Neural progenitor cell (in vitro differentiated cells): Measurements from ENCODE around the gene THAP9. TPM values are rescaled to one million over a fixed set of nuclear protein-coding genes. Genes with fewer than 3 reads are reported as not detected.

ENCODE experiments used
- DNase-seq: peaks from one replicate; pipeline ENCODE4 v3.0.0-alpha.2; 2016; ENCODE audit warnings: low spot score
- H2AFZ ChIP-seq: fragments of 200-600 bp; sonication (generic); replicated peaks from 2 replicates; pipeline ENCODE4 v1.6.1; 2016; ENCODE audit warnings: antibody characterized with exemption
- H3F3A ChIP-seq: fragments of 200-600 bp; sonication (generic); 2 replicates; pipeline ENCODE4 v1.6.1; 2016; ENCODE audit warnings: antibody characterized with exemption, low read depth
- H3K27ac ChIP-seq: fragments of 200-600 bp; sonication (generic); 2 replicates; pipeline ENCODE4 v1.5.1; 2016; ENCODE audit warnings: mild to moderate bottlenecking
- H3K27me3 ChIP-seq: fragments of 200-600 bp; sonication (generic); 2 replicates; pipeline ENCODE4 v1.6.1; 2016; ENCODE audit warnings: mild to moderate bottlenecking, moderate library complexity
- H3K36me3 ChIP-seq: fragments of 200-600 bp; sonication (generic); 2 replicates; pipeline ENCODE4 v1.5.1; 2016
- H3K4me1 ChIP-seq: fragments of 200-600 bp; sonication (generic); 2 replicates; pipeline ENCODE4 v1.6.1; 2016; ENCODE audit warnings: mixed run types
- H3K4me2 ChIP-seq: fragments of 200-600 bp; sonication (generic); 2 replicates; pipeline ENCODE4 v1.6.1; 2016
- H3K4me3 ChIP-seq: fragments of 200-600 bp; sonication (generic); 2 replicates; pipeline ENCODE4 v1.5.1; 2016
- H3K79me2 ChIP-seq: fragments of 200-600 bp; sonication (generic); 2 replicates; pipeline ENCODE4 v1.6.1; 2016; ENCODE audit warnings: low read depth
- H3K9ac ChIP-seq: fragments of 200-600 bp; sonication (generic); 2 replicates; pipeline ENCODE4 v1.6.1; 2016
- H3K9me3 ChIP-seq: fragments of 200-600 bp; sonication (generic); 2 replicates; pipeline ENCODE4 v1.5.1; 2016; ENCODE audit warnings: low read depth
- H4K20me1 ChIP-seq: fragments of 200-600 bp; sonication (generic); 2 replicates; pipeline ENCODE4 v1.6.1; 2016; ENCODE audit warnings: low read depth
- H3K27ac Mint-ChIP-seq: 3 replicates; pipeline ENCODE4 v1.8.0; 2021; ENCODE audit warnings: mixed read lengths
- H3K27me3 Mint-ChIP-seq: 2 replicates; pipeline ENCODE4 v1.8.0; 2022; ENCODE audit warnings: low read depth, mild to moderate bottlenecking, inconsistent platforms, moderate library complexity, mixed read lengths; ENCODE audit not compliant: insufficient read depth
- H3K36me3 Mint-ChIP-seq: 3 replicates; pipeline ENCODE4 v1.8.0; 2021; ENCODE audit warnings: mixed read lengths
- H3K4me1 Mint-ChIP-seq: 3 replicates; pipeline ENCODE4 v1.8.0; 2021; ENCODE audit warnings: mixed read lengths
- H3K4me3 Mint-ChIP-seq: 3 replicates; pipeline ENCODE4 v1.8.0; 2021; ENCODE audit warnings: mild to moderate bottlenecking, moderate library complexity, mixed read lengths
- H3K9me3 Mint-ChIP-seq: 3 replicates; pipeline ENCODE4 v1.8.0; 2020; ENCODE audit warnings: mixed read lengths
- EZH2 ChIP-seq: fragments of 200-600 bp; sonication (generic); IDR thresholded peaks from 2 replicates; pipeline ENCODE4 v1.6.1; 2017; ENCODE audit warnings: antibody characterized with exemption, mild to moderate bottlenecking, moderate library complexity
- EZH2phosphoT487 ChIP-seq: fragments of 200-600 bp; sonication (generic); IDR thresholded peaks from 2 replicates; pipeline ENCODE4 v1.6.1; 2017; ENCODE audit warnings: antibody characterized with exemption
- total RNA-seq: library from RNA; depleted of rRNA; stranded (reverse); fragments of >200 nt; gene quantifications from 2 replicates; pipeline ENCODE4 v1.2.3, GENCODE V29; 2015; ENCODE audit warnings: low replicate concordance
- TF ChIP-seq, protein P1 (sequence below): fragments of 200-600 bp; sonication (generic); IDR thresholded peaks from 2 replicates; pipeline ENCODE4 v1.5.1; 2017; ENCODE audit warnings: antibody characterized with exemption, mild to moderate bottlenecking

THAP9 gene
- total RNA-seq, 1 donor from 2014 or later = 78.7 TPM

DNA sequence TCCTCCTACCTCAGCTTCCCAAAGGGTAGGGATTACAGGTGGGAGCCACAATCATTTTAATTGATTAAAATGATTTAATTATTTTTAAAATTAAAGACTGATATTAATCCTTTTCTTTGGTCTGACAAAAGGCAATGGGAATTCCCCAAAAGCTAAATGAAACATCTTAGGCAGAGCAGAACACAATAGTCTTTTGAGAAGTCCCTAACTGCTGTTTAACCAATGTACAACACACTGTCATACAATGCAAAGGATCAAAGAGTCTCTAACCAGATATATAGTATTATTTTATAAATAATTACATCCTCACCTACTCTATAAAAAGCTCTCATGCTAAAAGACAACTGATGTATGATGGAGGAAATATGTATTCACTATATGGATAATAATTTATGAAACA lies 47.0 kb downstream of the THAP9 start:
- H3K4me3 ChIP-seq = no peak overlapping the region
- no peak overlapping the region for H3K27ac ChIP-seq
- H3K4me2 ChIP-seq = no peak overlapping the region
- no peaks in the 10 kb centered on the region for H3K36me3 ChIP-seq
- no peaks in the 10 kb centered on the region for H3K79me2 ChIP-seq
- H3K4me1 ChIP-seq = no peaks in the 10 kb centered on the region
- H3K9me3 ChIP-seq = no peaks in the 10 kb centered on the region
- Mint-ChIP-seq H3K4me3 (no peak overlapping the region), H3K4me1 (no peaks in the 10 kb centered on the region), H3K9me3 (no peaks in the 10 kb centered on the region), H3K27ac (no peak overlapping the region), H3K27me3 (peaks cover 2% of the 10 kb centered on the region), H3K36me3 (peaks cover 6% of the 10 kb centered on the region)
- H3K27me3 ChIP-seq = no peaks in the 10 kb centered on the region
- no peak for DNase-seq
- no peak overlapping the region for H3K9ac ChIP-seq
- H3F3A ChIP-seq = no peaks in the 10 kb centered on the region
- H2AFZ ChIP-seq = no peak overlapping the region
- H4K20me1 ChIP-seq = no peaks in the 10 kb centered on the region
- no peak for TF ChIP-seq EZH2
- TF ChIP-seq EZH2phosphoT487 = no peak
- TF ChIP-seq, protein P1, sequence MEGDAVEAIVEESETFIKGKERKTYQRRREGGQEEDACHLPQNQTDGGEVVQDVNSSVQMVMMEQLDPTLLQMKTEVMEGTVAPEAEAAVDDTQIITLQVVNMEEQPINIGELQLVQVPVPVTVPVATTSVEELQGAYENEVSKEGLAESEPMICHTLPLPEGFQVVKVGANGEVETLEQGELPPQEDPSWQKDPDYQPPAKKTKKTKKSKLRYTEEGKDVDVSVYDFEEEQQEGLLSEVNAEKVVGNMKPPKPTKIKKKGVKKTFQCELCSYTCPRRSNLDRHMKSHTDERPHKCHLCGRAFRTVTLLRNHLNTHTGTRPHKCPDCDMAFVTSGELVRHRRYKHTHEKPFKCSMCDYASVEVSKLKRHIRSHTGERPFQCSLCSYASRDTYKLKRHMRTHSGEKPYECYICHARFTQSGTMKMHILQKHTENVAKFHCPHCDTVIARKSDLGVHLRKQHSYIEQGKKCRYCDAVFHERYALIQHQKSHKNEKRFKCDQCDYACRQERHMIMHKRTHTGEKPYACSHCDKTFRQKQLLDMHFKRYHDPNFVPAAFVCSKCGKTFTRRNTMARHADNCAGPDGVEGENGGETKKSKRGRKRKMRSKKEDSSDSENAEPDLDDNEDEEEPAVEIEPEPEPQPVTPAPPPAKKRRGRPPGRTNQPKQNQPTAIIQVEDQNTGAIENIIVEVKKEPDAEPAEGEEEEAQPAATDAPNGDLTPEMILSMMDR = no peak

DNA sequence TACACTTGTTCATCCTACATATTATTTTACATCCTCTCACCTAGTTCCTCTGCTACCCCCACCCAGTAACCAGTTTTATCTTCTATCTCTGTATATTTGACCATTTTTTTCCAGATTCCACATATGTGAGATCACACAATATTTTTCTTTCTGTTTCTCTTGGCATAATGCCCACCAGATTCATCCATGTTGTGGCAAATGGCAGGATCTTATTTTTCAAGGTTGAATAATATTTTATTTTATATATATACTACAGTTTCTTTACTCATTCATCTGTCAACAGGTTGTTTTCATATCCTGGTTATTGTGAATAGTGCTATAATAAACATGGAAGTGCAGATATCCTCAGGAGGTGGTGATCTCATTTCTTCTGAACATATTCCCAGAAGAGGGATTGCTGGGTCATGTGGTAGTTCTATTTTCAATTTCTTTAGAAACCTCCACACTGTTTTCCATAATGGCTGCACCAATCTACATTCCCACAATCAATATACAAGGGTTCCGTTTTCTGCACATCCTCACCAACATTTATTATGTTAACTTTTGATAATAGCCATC lies 48.2 kb downstream of the THAP9 start:
- no peaks in the 10 kb centered on the region for H3F3A ChIP-seq
- Mint-ChIP-seq H3K36me3 (peaks cover 7% of the 10 kb centered on the region), H3K27me3 (peaks cover 2% of the 10 kb centered on the region), H3K4me3 (no peak overlapping the region), H3K9me3 (no peaks in the 10 kb centered on the region), H3K4me1 (no peaks in the 10 kb centered on the region), H3K27ac (no peak overlapping the region)
- no peak for DNase-seq
- no peaks in the 10 kb centered on the region for H3K27me3 ChIP-seq
- H3K4me2 ChIP-seq = no peak overlapping the region
- no peak overlapping the region for H3K27ac ChIP-seq
- no peaks in the 10 kb centered on the region for H3K36me3 ChIP-seq
- no peak for TF ChIP-seq EZH2phosphoT487
- TF ChIP-seq EZH2 = no peak
- TF ChIP-seq, protein P1 = no peak
- H2AFZ ChIP-seq = no peak overlapping the region
- peak overlapping the region; percentile 8 for H3K9ac ChIP-seq
- no peak overlapping the region for H3K4me3 ChIP-seq
- no peaks in the 10 kb centered on the region for H3K4me1 ChIP-seq
- H3K79me2 ChIP-seq = no peaks in the 10 kb centered on the region
- H3K9me3 ChIP-seq = no peaks in the 10 kb centered on the region
- H4K20me1 ChIP-seq = no peaks in the 10 kb centered on the region

DNA sequence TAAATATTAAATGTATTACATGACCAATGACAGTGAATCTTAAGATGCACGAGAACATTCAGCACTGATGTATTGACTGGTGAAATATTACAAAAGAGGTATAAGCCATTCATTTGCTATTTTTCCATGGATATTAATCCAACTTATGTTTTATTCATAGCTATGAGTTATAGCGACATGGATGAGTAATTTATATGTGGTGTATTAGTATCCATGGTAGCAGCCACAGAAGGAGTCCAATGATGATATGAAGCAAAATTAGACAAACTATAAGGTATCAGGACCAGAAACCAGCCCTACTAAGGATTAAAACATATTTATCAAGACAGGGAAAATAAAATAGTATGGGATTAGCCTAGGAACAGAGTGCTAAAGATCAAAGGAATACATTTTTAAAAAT lies 50.7 kb downstream of the THAP9 start:
- peaks cover 2% of the 10 kb centered on the region for H3K27me3 Mint-ChIP-seq
- no peak overlapping the region for H3K9ac ChIP-seq
- TF ChIP-seq EZH2phosphoT487 (no peak), EZH2 (no peak)
- TF ChIP-seq, protein P1 = no peak

More for the DNA sequence above, 50.7 kb downstream of the THAP9 start:
- Mint-ChIP-seq H3K27ac (no peak overlapping the region), H3K36me3 (peaks cover 8% of the 10 kb centered on the region), H3K4me3 (no peak overlapping the region), H3K4me1 (no peaks in the 10 kb centered on the region), H3K9me3 (no peaks in the 10 kb centered on the region)
- H3K4me3 ChIP-seq = no peak overlapping the region
- H3K36me3 ChIP-seq = no peaks in the 10 kb centered on the region
- no peaks in the 10 kb centered on the region for H3F3A ChIP-seq
- no peaks in the 10 kb centered on the region for H3K79me2 ChIP-seq
- no peak for DNase-seq
- H3K4me2 ChIP-seq = no peak overlapping the region
- H2AFZ ChIP-seq = no peak overlapping the region
- H3K4me1 ChIP-seq = no peaks in the 10 kb centered on the region
- H4K20me1 ChIP-seq = no peaks in the 10 kb centered on the region
- no peaks in the 10 kb centered on the region for H3K27me3 ChIP-seq
- no peaks in the 10 kb centered on the region for H3K9me3 ChIP-seq
- no peak overlapping the region for H3K27ac ChIP-seq
